Ureter (tissue), 1 donor: ENCODE data around the gene TRPM4. TPM values are rescaled to one million over a fixed set of nuclear protein-coding genes. Genes with fewer than 3 reads are reported as not detected.
A peak's percentile ranks its signal among the peaks of the same experiment; 100 is the strongest.
"Not testable (repeated sequence)": the region's sequence is repeated elsewhere in the genome, so short reads cannot be mapped to it uniquely, and the experiment has no call there.

Experiments used
- DNase-seq: peaks from one replicate; pipeline ENCODE4 v3.0.0-alpha.2; 2020; ENCODE audit warnings: low spot score
- total RNA-seq: library from RNA; stranded (reverse); gene quantifications from one replicate; pipeline ENCODE4 v1.2.4, GENCODE V29; 2023
- donor health status: DM: yes; HTN: yes; CAD: no.

The TRPM4 gene
- total RNA-seq = 110 TPM

GRCh38 chr19:49157445-49158224, at the start of gene TRPM4:
Gene TRPM4, plus strand, starts transcription at chr19:49157792. Its CDS starts 75 bp downstream, at chr19:49157867.
- peak; percentile 96 for DNase-seq

- DNase-seq = no peak
Observed at GRCh38 chr19:49109051-49109450, 48.5 kb upstream of the TRPM4 start.

GRCh38 chr19:49109569-49110233, 47.9 kb upstream of the TRPM4 start:
- no peak for DNase-seq

GRCh38 chr19:49110567-49110966, 47.0 kb upstream of the TRPM4 start:
- DNase-seq = no peak

GRCh38 chr19:49111218-49111998, 46.2 kb upstream of the TRPM4 start:
- no peak for DNase-seq

- DNase-seq = no peak
Observed at GRCh38 chr19:49113762-49114629, 43.6 kb upstream of the TRPM4 start, which contains the start of gene LIN7B. Gene LIN7B, plus strand, starts transcription at chr19:49114370. Its CDS starts 35 bp downstream, at chr19:49114405.

GRCh38 chr19:49114630-49115363, 42.8 kb upstream of the TRPM4 start:
- no peak for DNase-seq

- no peak for DNase-seq
Observed at GRCh38 chr19:49116544-49116943, 41.0 kb upstream of the TRPM4 start.

GRCh38 chr19:49117677-49118564, 39.7 kb upstream of the TRPM4 start:
- no peak for DNase-seq

GRCh38 chr19:49118565-49119410, 38.8 kb upstream of the TRPM4 start, which contains the start of gene C19orf73:
Gene C19orf73, minus strand, starts transcription at chr19:49119143. Its CDS starts 121 bp downstream, at chr19:49119022.
- DNase-seq = peak; percentile 96

GRCh38 chr19:49119411-49120324, 37.9 kb upstream of the TRPM4 start, which contains the start of gene PPFIA3:
Gene PPFIA3, plus strand, starts transcription at chr19:49119544. Its CDS starts 8,330 bp downstream, at chr19:49127874.
- peak; percentile 65 for DNase-seq

- no peak for DNase-seq
Observed at GRCh38 chr19:49120325-49120683, 37.3 kb upstream of the TRPM4 start.

GRCh38 chr19:49120868-49121267, 36.7 kb upstream of the TRPM4 start:
- DNase-seq = no peak

GRCh38 chr19:49121841-49122240, 35.8 kb upstream of the TRPM4 start:
- not testable (repeated sequence) for DNase-seq

GRCh38 chr19:49123285-49123684, 34.3 kb upstream of the TRPM4 start:
- DNase-seq = not testable (repeated sequence)

- DNase-seq = no peak
Observed at GRCh38 chr19:49125025-49125731, 32.4 kb upstream of the TRPM4 start.

- DNase-seq = no peak
Observed at GRCh38 chr19:49126575-49126974, 31.0 kb upstream of the TRPM4 start.
